ENCODE results near the gene TUBB4A. TPM values are rescaled to one million over a fixed set of nuclear protein-coding genes. Genes with fewer than 3 reads are reported as not detected.

The TUBB4A gene
- total RNA-seq, 1 donor from 2014 or later: 13.5 TPM

DNA sequence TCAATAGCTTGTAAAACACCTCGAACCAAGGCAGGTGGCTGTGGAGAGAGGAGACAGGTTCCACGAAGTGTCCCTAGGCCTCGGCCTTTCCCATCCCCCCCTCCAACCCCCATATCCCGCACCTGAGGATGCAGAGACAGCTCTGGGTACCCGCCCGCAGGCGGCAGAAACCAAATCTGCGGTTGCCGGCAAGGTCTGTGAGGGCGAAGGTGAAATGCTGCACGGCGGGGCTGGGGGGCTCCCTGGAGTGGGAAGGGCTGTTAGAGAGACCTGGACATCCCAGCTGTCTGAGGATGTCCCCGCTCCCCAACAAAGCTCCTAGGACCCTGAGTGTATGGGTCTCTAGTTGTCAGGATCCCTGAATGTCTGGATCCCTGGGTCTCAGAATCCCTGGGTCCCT is 23.3 kb downstream of the TUBB4A start:
- DNase-seq (ENCODE audit: low spot score in 2 of 2, unreplicated experiment in 2 of 2): no peak
- Mint-ChIP-seq H3K4me3 (no peak overlapping the region), H3K27me3 (ENCODE audit: low read depth) (peaks cover 47% of the 10 kb centered on the region), H3K9me3 (no peaks in the 10 kb centered on the region), H3K27ac (no peak overlapping the region), H3K4me1 (no peaks in the 10 kb centered on the region), H3K36me3 (no peaks in the 10 kb centered on the region)
- TF ChIP-seq, protein P1, sequence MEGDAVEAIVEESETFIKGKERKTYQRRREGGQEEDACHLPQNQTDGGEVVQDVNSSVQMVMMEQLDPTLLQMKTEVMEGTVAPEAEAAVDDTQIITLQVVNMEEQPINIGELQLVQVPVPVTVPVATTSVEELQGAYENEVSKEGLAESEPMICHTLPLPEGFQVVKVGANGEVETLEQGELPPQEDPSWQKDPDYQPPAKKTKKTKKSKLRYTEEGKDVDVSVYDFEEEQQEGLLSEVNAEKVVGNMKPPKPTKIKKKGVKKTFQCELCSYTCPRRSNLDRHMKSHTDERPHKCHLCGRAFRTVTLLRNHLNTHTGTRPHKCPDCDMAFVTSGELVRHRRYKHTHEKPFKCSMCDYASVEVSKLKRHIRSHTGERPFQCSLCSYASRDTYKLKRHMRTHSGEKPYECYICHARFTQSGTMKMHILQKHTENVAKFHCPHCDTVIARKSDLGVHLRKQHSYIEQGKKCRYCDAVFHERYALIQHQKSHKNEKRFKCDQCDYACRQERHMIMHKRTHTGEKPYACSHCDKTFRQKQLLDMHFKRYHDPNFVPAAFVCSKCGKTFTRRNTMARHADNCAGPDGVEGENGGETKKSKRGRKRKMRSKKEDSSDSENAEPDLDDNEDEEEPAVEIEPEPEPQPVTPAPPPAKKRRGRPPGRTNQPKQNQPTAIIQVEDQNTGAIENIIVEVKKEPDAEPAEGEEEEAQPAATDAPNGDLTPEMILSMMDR (IDR thresholded peaks at IDR 0.05; ENCODE audit: unreplicated experiment): no peak

DNA sequence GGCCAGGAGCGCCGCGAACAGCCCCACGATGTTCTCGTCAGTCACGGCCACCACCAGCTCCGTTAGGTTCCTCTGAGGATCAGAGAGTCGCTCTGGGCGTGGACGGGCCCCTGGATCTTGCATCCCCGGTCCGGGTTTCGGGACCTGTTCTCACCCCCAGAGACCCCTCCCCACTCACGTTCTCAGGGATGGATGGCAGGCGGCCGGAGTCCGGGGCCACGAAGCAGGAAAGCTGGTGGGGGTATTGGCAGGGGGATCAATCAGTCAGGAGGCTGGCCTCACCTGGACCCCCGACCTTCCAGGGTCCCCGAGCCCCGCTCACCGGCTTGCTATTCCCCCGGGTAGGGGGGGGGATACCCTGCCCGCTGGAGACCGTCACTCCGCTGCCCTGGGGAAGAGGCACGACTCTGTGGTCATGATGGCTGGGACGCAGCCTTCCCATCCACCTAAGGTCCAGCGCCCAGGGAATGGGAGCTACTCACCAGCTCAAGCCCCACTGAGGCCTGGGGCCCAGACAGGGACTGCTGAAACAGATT is 25.1 kb downstream of the TUBB4A start:
- Mint-ChIP-seq H3K4me3 (peak overlapping the region; percentile 56), H3K4me1 (no peaks in the 10 kb centered on the region), H3K9me3 (no peaks in the 10 kb centered on the region)

DNA sequence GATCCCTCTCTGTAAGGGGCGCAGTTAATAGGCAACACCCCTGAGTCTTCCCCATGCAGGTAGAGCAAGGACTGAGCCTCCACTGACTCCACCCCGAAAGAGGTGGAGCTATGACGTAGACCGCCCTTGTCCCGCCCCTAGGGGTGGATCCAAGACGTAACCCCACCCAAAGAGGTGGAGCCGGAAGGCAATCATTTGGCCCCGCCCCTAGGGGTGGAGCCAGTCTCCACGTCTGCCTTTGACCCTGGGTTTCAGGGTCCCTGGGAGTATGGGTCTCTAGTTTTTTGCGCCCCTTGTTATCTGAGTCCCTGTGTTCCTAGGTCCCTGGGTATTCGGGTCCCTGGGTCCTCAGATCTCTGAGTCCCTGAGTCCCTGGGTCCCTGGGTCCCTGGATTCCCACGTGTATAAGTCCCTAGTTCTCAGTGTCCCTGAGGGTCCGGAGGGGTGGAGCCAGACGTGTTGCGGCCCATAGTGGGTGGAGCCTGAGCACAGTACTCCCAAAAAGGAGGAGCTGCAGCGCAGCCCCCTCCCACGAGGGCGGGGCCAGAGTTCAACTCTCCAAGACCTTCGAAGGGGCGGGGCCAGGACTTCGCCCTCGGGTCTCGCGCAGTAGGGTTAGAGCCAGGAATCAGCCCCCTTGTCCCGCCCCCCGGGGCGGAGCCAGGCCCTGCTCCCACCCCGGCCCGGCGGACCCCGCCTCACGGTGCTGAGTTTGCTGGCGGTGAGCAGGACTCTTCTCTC is 25.8 kb downstream of the TUBB4A start:
- TF ChIP-seq, protein P1 (IDR thresholded peaks at IDR 0.05; ENCODE audit: unreplicated experiment): no peak
- H3K4me1 Mint-ChIP-seq: no peaks in the 10 kb centered on the region
- H3K36me3 Mint-ChIP-seq: no peaks in the 10 kb centered on the region
- H3K27ac Mint-ChIP-seq: no peak overlapping the region
- H3K27me3 Mint-ChIP-seq (ENCODE audit: low read depth): peaks cover 50% of the 10 kb centered on the region
- H3K4me3 Mint-ChIP-seq: peak overlapping the region; percentile 56
- DNase-seq (ENCODE audit: low spot score in 2 of 2, unreplicated experiment in 2 of 2): peak; percentile 64 to 78
- no peaks in the 10 kb centered on the region for H3K9me3 Mint-ChIP-seq

More for the DNA sequence above, 25.1 kb downstream of the TUBB4A start:
- DNase-seq (ENCODE audit: low spot score in 2 of 2, unreplicated experiment in 2 of 2): no peak
- no peak overlapping the region for H3K27ac Mint-ChIP-seq
- peaks cover 51% of the 10 kb centered on the region for H3K27me3 Mint-ChIP-seq (ENCODE audit: low read depth)
- TF ChIP-seq, protein P1 (IDR thresholded peaks at IDR 0.05; ENCODE audit: unreplicated experiment): no peak
- no peaks in the 10 kb centered on the region for H3K36me3 Mint-ChIP-seq

- TF ChIP-seq, protein P1 (IDR thresholded peaks at IDR 0.05; ENCODE audit: unreplicated experiment): no peak
- no peaks in the 10 kb centered on the region for H3K36me3 Mint-ChIP-seq
- peaks cover 1% of the 10 kb centered on the region for H3K4me1 Mint-ChIP-seq
- peaks cover 42% of the 10 kb centered on the region for H3K27me3 Mint-ChIP-seq (ENCODE audit: low read depth)
- H3K9me3 Mint-ChIP-seq: no peaks in the 10 kb centered on the region
- DNase-seq (ENCODE audit: low spot score in 2 of 2, unreplicated experiment in 2 of 2): no peak
- no peak overlapping the region for H3K27ac Mint-ChIP-seq
- H3K4me3 Mint-ChIP-seq: peak overlapping the region; percentile 56
Observed at GRCh38 chr19:6475321-6476108, 26.6 kb downstream of the TUBB4A start.

- Mint-ChIP-seq H3K9me3 (no peaks in the 10 kb centered on the region), H3K36me3 (peaks cover under 1% of the 10 kb centered on the region), H3K4me1 (peaks cover 8% of the 10 kb centered on the region), H3K27ac (no peak overlapping the region), H3K4me3 (no peak overlapping the region), H3K27me3 (ENCODE audit: low read depth) (peaks cover 35% of the 10 kb centered on the region)
- DNase-seq (ENCODE audit: low spot score in 2 of 2, unreplicated experiment in 2 of 2): no peak
- TF ChIP-seq, protein P1 (IDR thresholded peaks at IDR 0.05; ENCODE audit: unreplicated experiment): no peak
Observed at GRCh38 chr19:6473647-6474046, 28.5 kb downstream of the TUBB4A start.
